GM21423 (cell line): ENCODE measurements around the gene FAM78A.

ENCODE experiments used
- ATAC-seq: cut with Tn5 transposase; IDR thresholded peaks from one replicate; pipeline ENCODE4 v1.9.1; 2021; ENCODE audit warnings: mild to moderate bottlenecking, moderate library complexity; ENCODE audit not compliant: unreplicated experiment

Gene FAM78A

GRCh38 chr9:131240047-131240921, 36.0 kb downstream of the FAM78A start:
- ATAC-seq: no peak

GRCh38 chr9:131239161-131239975, 36.9 kb downstream of the FAM78A start:
- no peak for ATAC-seq

GRCh38 chr9:131238402-131239021, 37.8 kb downstream of the FAM78A start:
- ATAC-seq: peak; percentile 28

- peak; percentile 81 for ATAC-seq
Observed at GRCh38 chr9:131237931-131238401, 38.3 kb downstream of the FAM78A start.

- no peak for ATAC-seq
Observed at GRCh38 chr9:131237291-131237690, 39.0 kb downstream of the FAM78A start.

- ATAC-seq: no peak
Observed at GRCh38 chr9:131236761-131237160, 39.5 kb downstream of the FAM78A start.

GRCh38 chr9:131236161-131236560, 40.1 kb downstream of the FAM78A start:
- ATAC-seq: no peak

- ATAC-seq: no peak
Observed at GRCh38 chr9:131235480-131235851, 40.8 kb downstream of the FAM78A start.

- ATAC-seq: no peak
Observed at GRCh38 chr9:131234799-131235479, 41.4 kb downstream of the FAM78A start.

GRCh38 chr9:131233995-131234394, 42.3 kb downstream of the FAM78A start:
- no peak for ATAC-seq

- ATAC-seq: no peak
Observed at GRCh38 chr9:131233556-131233955, 42.8 kb downstream of the FAM78A start.

GRCh38 chr9:131228988-131229387, 47.3 kb downstream of the FAM78A start:
- ATAC-seq: no peak

- ATAC-seq: no peak
Observed at GRCh38 chr9:131227959-131228460, 48.3 kb downstream of the FAM78A start.

- no peak for ATAC-seq
Observed at GRCh38 chr9:131227112-131227958, 49.0 kb downstream of the FAM78A start.

GRCh38 chr9:131226226-131226625, 50.1 kb downstream of the FAM78A start:
- no peak for ATAC-seq

- ATAC-seq: no peak
Observed at GRCh38 chr9:131222460-131222859, 53.9 kb downstream of the FAM78A start.

GRCh38 chr9:131220485-131220884, 55.8 kb downstream of the FAM78A start:
- no peak for ATAC-seq

GRCh38 chr9:131218370-131218769, 57.9 kb downstream of the FAM78A start:
- no peak for ATAC-seq

GRCh38 chr9:131217331-131218031, 58.8 kb downstream of the FAM78A start:
- no peak for ATAC-seq
